ENCODE results near the gene FAM241A.
"Not testable (repeated sequence)": the region's sequence is repeated elsewhere in the genome, so short reads cannot be mapped to it uniquely, and the experiment has no call there.

The FAM241A gene

DNA sequence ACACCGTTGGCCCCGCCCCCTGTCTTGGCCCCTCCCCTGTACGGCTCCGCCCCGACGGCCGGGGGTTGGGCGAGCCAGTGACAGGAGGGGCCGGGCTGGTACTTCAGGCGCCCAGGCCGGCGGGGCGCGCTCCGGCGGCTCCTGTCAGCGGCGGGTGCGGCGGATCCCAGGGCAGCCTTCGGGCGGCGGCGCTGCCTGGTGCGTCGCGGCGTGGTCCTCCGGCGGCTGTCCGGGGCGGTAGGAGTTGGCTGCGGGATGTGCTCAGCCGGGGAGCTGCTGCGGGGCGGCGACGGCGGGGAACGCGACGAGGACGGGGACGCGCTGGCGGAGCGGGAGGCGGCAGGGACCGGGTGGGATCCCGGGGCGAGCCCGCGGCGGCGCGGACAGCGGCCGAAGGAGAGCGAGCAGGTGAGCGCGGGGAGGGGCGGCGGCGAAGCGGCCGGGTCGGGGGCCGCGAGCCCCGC, at the start of gene FAM241A:
Gene FAM241A (plus strand): TSS at position 129 of the 464 bp plus-strand sequence. CDS start 127 bp downstream, at position 256.
- DNase-seq = peak; percentile 90 to 93

DNA sequence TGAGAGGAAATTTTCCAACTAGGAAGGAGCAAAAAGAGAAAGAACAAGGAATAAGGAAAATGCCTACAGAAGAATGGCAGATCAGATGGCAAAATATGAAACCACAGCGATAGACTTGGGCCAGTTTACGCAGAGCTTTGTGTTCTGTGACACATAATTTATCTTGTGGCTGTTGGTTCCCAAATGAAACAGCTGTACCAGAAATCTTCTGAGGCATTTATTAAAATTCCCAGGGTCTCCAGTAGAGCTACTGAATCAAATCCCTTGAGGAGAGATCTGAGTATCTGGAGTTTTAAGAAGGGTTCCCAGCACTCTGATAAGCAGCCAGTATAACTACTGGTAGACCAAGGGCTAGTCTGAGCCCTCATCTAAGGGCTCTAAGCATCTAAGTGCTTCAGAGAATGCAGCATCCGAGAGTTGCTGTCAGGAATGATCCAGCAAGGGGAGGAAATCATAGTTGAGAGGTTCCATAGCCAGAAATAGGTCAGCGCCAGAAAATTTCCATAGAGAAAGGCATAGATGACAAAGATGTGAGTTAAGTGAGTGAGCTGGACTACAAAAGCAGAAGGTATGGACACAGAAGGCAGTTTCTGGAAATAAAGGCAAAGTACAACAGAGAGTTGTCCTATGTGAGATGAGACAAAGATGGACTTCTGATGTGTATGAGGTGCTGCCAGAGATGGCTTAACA, 46.3 kb upstream of the FAM241A start:
- DNase-seq = no peak

DNA sequence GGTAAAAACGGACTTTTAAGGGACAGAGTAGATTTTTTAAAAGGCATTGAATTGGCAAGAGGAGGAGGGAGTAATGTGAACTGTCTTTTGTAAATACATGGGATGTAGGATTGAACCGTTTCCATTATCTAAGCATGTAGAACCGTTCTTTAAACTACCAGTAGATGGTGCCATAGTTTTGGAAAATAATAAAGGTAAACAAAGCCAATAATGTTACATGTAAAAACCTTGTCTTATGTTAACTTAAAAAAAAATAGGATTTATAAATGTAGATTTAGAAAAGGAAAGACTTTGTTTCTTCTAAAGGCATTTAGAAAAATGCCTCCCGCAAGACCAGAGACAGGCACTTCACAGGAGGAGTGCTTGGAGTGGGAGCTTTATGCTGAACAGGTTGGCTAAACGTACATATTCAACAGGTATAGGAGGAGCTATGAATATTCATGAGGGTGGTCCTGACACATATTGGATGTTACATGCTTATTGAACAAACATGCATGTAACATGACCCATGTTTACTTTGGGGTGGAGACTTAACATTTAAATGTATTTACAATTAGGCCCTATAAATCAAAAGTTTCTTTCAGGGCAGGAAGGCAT, 45.5 kb upstream of the FAM241A start:
- DNase-seq = peak in 1 of 2 donors; percentile 58

DNA sequence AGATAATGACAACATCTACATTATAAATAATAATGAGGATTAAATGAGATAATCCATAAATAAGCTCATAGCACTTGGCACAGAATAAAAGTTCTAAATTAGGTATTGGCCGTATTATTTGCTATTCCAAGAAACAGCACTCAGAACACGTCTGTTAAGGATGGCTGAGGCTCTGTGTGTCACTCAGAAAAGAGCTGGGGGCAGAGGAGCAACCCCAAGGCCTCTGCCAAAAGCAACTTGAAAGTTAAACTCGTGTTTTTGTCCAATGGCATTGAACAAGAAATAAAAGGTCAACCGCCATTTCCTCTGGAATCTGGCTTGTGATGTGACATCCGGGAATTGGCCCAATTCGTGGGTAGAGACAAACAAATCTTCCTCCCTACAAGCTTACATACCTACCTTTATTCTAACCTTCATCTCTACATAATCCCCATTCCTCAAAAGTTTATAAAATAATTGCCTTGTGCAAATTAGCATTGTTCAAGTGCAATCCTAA, 42.3 kb upstream of the FAM241A start:
- no peak for DNase-seq

DNA sequence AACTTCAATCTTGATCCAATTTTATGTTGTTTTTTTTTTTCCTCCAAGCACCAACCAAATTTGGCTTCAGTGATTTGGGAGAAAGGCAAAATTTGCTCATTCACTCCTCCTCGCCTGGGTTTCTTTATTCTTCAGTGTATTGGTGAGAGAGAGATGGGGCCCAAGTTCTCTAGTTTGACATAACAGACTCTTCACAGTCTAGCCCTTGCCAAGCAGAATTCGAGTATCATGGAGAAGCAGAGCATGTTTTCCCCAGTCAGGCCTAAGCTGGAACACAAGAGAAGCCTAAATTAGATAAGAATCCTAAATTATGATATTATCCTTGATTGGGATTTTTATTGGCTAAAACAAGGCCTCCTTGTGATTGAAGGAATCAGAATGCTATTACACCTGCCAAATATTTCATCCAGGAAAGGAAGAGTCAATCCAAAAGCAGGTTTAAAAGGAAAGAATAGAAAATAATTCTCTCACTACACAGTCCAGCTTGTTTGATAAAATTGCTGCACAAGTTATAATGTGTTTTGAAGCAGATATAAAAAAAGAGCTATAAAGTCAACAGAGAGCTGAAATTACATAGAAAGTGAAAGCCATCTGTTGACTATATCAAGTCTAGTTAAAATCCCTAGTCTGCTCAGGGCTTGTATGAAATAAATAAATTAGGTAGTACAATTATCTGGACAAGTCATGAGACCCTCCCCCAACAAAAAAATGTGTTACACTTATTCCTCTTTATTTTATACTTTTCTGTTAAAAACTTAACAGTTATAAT, 39.9 kb upstream of the FAM241A start:
- no peak for DNase-seq

DNA sequence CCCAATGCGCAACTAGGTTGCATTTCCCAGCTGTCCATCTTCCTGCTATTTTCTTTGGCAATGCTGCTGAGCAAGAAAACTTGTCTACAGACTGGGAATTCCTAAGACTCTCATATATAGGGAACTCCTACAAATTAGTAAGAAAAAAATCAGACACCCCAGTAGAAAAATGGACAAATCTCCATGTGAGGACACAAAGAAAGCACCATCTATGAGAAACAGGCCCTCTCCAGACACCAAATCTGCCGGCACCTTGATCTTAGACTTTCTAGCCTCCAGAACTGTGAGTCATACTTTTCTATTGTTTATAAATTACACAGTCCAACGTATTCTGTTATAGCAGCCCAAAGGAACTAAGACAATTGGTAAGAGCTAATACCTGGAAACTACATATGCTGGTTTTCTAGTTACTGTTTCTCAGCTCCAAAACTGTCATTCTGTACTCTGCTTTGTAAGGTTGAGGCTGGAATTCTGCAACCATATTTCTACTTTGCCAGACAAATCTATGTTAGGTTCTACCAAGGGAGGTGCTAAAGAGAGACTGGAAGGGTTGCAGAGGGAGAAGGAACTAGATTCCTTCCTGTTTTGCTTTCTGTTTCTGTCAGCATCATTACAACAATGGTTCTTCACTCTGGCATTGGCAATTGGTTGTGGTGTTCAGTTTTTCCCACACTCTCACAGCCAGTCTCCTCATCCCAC, 35.7 kb upstream of the FAM241A start:
- no peak for DNase-seq

DNA sequence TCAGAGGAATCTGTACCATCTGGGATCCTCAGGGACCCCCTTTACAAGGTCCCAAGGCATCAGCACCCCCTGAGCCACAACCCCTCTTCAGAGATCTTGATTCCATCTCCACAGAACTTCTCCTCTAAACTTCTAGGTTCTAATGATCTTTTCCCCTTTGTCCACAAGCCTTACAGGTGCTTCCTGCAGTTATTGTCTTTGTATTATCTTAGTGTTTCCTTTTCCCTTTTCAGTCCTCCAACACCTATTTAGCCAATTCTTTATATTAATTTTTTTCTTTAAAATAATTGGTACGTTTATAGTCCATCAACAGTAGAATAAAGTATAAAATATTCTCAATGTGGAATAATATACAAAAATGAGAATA, 35.2 kb upstream of the FAM241A start:
- DNase-seq = no peak

DNA sequence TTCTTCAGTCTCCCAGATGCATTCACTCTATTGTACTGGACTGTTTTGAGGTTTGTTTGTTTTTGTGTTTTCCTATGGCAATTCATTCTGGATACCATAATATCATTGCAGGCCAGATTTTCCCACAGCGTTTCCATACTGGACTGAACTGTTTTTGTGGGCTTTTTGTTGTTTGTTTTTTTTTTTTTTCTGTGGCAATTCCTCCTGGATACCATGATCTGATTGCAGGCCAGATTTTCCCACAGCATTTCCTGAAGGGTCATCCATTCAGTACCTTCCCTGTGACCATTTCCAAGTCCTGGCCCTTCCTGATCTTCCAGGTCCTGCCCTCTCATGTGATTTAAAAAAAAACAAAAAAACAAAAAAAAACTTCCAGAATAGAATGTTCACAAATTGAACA, 33.9 kb upstream of the FAM241A start:
- no peak for DNase-seq

DNA sequence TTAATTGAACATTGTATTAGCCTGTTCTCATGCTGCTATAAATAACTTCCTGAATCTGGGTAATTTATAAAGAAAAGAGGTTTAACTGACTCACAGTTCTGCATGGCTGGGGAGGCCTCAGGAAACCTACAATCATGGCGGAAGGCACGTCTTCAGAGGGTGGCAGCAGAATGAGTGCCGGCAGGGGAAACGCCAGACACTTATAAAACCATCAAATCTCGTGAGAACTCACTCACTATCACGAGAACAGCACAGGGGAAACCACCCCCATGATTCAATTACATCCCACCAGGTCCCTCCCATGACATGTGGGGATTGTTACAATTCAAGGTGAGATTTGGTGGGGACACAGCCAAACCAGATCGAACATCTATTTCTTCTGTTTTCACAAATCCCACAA, 33.2 kb upstream of the FAM241A start:
- not testable (repeated sequence) for DNase-seq

DNA sequence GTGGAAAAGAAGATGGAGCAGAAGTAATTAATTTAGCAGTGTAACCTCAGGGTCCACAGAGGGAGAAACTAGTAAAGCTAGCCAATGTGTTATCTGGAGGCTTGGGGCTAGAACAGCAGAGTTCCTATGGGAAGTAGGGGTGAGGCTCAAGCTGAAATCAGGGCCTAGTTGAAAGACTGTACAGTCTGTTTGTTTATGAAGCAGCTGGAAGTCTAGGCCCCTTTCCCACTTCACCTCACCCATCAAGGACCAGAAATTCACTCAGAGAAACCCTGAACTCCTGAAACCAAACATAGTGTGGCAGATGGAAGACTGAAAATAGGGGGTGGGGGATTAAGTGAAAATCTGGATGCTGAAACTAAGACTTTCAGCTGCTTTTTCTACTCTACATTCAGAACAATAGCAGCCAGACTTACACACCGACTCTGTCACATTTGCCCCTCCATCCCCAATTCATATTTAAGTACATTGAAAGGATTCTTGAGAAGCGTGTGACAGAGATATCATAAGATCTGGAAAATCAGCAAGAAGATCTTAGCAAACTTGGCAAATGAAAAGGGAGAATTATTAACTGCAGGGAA, 32.6 kb upstream of the FAM241A start:
- DNase-seq = no peak

DNA sequence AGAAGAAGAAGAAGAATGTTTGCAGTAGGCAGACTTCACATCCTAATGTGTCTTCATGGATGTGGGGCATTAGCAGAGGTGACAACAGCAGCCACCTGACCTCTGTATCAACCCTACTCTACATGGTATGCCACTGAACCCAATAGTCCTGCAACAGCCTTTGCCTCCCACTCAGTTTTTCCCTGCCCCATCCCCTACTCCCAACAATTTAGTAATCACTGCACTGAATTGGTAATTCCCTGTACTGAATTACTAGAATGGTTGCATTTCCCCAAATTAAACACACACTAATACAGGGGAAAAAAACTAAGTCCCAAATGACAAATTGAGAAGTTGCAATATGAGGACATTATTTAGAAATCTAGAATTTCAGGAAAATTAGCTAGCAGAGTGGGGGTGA, 31.4 kb upstream of the FAM241A start:
- DNase-seq = no peak

DNA sequence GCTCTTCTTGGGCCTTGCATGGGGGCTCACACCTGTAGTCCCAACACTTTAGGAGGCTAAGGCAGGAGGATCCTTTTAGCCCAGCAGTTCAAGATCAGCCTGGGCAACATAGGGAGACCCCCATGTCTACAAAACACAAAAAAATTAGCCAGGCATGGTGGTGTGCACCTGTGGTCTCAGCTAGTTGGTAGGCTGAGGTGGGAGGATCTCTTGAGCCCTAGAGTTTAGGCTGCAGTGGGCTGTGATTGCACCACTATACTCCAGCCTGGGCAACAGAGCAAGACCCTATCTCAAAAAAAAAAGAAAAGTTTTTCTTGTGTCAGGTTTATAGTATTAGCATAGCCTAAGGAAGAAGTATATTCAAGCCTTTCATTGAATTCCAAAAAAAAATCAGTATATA, 30.8 kb upstream of the FAM241A start:
- DNase-seq = no peak

DNA sequence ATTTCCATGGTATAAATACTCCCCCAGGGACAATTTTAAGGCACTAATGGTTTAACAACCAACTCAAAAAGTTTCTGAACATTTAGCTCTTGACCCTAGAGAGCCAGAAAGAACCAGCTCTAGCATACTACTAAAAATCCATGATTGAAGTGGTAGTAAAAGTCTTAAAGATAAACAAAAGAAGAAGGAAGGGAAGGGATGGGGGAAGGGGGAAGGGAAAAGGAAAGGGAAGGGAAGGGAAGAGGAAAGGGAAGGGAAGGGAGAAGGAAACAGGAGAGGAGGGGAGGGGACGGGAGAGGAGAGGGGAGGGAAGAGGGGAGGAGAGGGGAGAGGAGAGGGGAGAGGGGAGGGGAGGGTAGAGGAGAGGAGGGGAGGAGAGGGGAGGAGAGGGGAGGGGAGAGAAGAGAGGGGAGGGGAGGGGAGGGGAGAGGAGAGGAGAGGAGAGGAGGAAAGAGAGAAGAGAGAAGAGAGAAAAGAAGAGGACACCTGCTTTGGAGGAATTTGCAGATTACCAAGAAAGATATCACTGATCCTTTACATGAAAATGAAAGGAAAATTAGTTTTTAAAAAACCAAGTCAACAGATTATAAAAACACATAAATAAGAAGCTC, 26.4 kb upstream of the FAM241A start:
- DNase-seq = no peak

DNA sequence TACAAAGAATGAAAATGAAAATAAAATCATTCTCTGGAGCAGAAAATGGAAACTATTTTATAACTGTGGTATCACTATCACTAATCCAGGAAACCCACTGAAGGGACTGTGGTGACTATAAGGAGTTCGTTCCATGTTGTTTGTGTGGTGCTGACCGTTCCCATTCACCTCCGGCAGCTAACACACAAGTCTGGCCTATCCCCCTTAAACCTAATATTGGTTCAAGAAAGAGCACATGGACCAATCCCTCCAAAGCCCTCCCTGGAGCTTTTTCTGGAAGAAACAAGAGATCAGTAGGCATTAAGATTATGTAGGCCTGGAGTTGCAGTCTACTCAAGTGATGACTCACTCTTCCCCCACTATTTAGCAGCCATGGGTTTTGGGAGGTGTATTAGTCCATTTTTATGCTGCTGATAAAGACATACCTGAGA, 25.9 kb upstream of the FAM241A start:
- no peak for DNase-seq

DNA sequence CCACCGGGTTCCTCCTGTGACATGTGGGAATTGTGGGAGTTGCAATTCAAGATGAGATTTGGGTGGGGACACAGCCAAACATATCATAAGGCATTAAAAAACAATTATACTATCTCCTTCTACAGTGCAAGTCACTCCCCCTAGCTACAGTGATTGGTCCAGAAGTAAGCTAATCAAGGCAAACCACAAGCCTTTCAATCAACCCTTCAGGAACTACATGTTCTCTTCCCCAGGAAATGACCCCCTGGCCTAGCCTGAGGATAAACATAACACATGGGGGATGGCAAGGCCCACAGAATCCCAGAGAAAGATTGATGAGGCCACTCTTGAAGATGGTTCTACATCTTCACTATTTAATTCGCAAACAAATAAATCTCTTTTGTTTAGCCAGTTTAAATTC, 25.2 kb upstream of the FAM241A start:
- no peak for DNase-seq

DNA sequence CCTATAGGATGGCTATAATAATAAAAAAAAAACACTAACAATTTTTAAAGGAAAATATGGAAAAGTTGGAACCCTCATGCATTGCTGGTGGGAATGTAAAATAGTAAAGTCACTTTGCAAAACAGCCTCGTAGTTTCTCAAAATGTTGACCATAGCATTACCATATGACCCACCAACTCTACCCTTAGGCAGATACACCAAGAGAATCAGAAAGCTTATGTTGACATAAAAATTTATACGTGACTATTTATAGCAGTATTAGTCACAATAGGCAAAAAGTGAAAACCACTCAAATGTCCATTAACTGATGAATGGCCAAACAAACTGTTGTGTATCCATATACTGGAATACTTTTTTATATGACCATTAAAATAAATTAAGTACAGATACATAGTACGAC, 19.8 kb upstream of the FAM241A start:
- DNase-seq = no peak

DNA sequence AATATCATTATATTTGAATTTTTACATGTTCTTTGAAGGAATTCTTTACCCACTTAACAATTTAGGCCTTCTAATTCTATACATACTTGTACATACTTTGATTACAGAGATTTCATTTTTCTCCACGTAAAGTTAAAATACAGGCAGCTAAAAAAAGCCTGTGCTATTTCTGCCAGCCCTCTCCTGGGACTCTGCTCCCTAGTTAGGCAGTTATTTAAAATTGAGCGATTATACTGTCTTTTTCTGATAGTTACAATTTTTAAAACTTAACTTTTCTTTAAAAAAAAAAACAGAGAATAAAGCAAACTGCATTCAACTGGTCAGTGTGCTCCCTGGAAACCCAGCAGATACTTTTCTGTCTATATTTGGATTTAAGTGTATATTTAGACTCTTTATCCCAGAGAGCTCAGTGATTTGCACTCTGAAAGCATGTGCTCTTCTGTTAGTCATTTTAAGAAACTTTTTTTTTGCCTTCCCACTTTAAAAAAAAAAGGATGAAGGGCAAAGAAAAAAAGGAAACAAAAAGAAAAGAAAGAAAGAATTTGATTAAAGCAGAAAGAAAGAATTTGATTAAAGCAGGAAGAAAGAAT, 18.1 kb upstream of the FAM241A start:
- no peak for DNase-seq

DNA sequence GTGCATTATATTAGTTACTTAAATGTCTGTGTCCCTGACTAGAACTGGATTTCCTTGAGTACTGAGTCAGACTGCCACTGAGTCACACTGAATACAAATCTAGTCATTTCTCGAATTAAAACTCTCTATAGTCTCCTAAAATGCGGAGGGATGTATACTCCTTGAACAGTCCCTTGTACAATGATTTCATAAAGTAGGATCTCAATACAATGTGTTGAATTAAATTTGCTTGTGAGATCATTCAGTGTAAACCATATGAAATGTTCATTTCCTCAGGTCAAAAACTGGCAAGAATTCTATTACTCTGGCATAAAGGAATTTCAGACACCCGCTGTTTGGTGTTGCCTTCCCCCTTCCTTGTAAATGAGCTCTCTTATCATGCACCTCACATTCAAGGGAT, 17.5 kb upstream of the FAM241A start:
- no peak for DNase-seq

DNA sequence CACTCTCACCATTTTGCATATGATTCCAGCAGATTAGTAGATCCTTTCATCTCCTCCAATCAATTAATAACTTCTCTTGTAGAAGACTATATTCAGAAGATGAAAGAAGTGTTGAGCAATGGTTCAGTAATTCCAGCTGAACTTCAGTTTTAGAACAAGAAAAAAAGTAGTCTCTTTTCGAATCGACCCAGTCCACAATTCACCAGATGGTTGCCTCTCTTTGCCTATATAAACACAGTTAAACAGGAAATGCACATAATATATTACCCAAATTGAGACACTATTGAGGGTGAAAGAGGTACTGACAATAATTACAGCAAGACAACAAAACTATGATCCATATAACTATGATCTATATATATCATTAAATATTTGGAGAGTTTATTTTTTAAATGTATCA, 16.8 kb upstream of the FAM241A start:
- DNase-seq = no peak

DNA sequence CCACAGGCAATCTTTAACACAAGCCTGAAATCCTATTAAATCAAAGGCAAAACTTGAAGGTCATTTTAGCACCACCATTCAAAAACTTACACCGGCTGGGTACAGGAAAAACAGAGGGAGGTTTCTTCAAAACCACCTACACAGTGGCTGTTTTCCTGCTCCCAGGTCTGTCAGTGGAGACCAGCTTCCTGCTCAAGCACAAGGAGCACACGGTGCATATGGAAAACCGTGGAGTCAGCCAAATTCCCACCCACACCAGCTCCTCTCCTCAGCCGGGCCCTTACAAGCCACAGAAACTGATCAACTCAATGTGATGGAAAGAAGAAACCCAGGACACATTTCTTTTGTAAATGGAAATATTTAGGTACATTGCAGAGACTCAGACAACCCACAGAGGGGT, 14.3 kb upstream of the FAM241A start:
- no peak for DNase-seq

DNA sequence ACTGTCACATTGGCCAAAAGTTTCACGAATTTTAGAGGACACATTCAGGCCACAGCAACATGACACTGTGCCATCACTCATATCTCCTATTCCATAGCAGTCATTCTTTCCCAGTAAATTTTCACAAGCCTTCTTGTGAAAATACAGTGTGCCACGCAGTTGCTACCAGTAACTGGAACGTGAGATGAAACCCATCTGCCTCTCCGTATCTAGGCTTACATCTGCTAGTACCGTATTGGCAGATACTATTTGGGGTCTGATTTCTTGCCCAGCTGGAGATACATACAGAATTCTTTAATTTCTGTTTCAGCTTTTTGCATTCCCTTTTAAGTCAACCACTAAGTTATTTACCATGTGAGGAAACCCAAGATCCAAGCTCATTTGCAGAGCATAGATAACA, 8.7 kb upstream of the FAM241A start:
- DNase-seq = no peak

DNA sequence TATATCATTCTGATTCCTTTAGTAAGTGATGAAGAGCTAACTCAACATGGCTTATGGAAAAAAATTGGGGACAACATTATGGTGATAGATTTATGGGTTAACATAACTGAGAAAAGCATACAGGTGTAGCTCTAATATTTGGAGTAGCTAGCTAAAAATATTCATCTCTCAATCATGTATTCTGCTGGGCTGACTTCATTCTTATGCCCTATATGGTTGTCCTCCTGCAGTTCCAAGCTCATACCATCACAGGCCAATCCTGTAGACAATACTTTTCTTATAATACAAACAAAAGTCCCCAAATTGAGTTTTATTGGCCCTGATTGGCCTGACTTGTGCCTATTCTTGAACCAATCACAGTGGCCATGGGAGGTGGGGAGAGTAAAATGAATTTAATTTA, 6.7 kb upstream of the FAM241A start:
- no peak for DNase-seq

Data from CD4-positive, alpha-beta T cell treated with Interleukin-1 beta for 1 hour (primary cell).